Tibial nerve (tissue), 4 donors: ENCODE results near the gene OR2T6. TPM values are rescaled to one million over a fixed set of nuclear protein-coding genes. Genes with fewer than 3 reads are reported as not detected.
"Not testable (repeated sequence)": the region's sequence is repeated elsewhere in the genome, so short reads cannot be mapped to it uniquely, and the experiment has no call there.

Experiments
- DNase-seq, 2 donors: peaks; one replicate each; pipeline ENCODE4 v3.0.0-alpha.2; 2019; ENCODE audit warnings: low spot score in 2 of 2
- H3K27ac ChIP-seq, 4 donors: fragments of 200-600 bp; sonication (generic) in 3 of 4; one replicate each; pipeline ENCODE4 v1.5.1; 2017 to 2019; ENCODE audit warnings: mild to moderate bottlenecking in 1 of 4
- H3K27me3 ChIP-seq, 2 donors: fragments of 200-600 bp; sonication (generic) in 1 of 2; one replicate each; pipeline versions ENCODE4 v1.5.1 to v1.6.0; 2017 to 2019
- H3K36me3 ChIP-seq, 3 donors: fragments of 200-600 bp; sonication (generic); one replicate each; pipeline ENCODE4 v1.5.1; 2018 to 2019
- H3K4me1 ChIP-seq, 4 donors: fragments of 200-600 bp; sonication (generic) in 3 of 4; one replicate each; pipeline ENCODE4 v1.5.1; 2017 to 2019
- H3K4me3 ChIP-seq, 4 donors: fragments of 200-600 bp; sonication (generic) in 3 of 4; one replicate each; pipeline ENCODE4 v1.5.1; 2017 to 2019; ENCODE audit warnings: mild to moderate bottlenecking in 1 of 4, moderate library complexity in 1 of 4
- H3K9me3 ChIP-seq, 4 donors: fragments of 200-600 bp; sonication (generic) in 3 of 4; one replicate each; pipeline ENCODE4 v1.5.1; 2017 to 2019
- WGBS, 2 donors: methylation state at CpG; one replicate each; pipeline ENCODE4 v1.1.5; 2018; 5-methylcytosine and 5-hydroxymethylcytosine counted together
- total RNA-seq, 4 donors: library from RNA; depleted of rRNA; stranded (reverse); fragments of >200 nt; gene quantifications; one replicate each; pipeline ENCODE4 v1.1.0, GENCODE V29; 2016

The OR2T6 gene
- total RNA-seq, 4 donors from 2014 or later = not detected

DNA sequence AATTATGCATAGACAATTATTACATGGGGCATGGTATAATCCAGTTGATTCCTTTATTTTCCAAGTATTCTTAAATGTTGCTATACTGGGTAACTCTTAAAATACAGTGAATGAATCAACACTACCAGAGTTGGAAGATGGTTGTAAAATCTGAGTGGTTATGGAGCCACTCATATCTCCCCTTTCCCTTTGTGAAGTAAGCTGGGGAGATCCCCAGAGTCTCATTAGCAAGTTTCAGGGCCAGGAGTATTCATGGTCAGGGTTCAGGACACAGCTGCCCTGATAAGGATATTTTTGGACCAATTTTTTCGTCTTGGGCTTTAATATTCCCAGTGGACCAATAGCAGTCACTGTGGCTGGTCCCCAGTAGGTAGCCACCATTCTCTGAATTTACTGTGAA is 63.1 kb downstream of the OR2T6 start:
- not testable (repeated sequence) for H3K27ac ChIP-seq, H3K27me3 ChIP-seq, H3K9me3 ChIP-seq, H3K36me3 ChIP-seq, DNase-seq, H3K4me3 ChIP-seq, H3K4me1 ChIP-seq
- 36 to 50% methylated on average over 1 of the region's 1 CpG for WGBS, 2 donors

DNA sequence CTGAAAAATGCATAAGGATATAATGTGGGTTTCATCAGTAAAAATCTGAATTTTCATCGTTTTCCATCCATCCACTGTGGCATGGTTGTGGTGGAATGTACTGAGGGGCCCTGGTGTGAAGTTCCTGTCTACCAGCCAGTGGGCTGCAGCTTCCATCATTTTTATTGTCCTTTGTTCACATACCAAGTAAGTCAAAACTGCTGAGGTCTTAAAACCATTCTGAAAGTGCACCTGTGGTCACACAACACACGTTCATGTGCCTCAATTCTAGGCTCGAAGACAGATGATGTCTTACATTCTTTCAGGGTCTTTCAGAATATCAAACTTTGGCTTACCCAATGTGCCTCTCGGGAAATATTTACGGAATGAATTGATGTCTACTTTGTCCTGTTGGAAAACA is 63.7 kb downstream of the OR2T6 start:
- H3K27me3 ChIP-seq = not testable (repeated sequence)
- WGBS, 2 donors = 69 to 70% methylated on average over 5 of the region's 5 CpGs

More for the DNA sequence above, 63.7 kb downstream of the OR2T6 start:
- not testable (repeated sequence) for H3K4me3 ChIP-seq, H3K36me3 ChIP-seq, H3K9me3 ChIP-seq, H3K4me1 ChIP-seq, H3K27ac ChIP-seq, DNase-seq

Other genes starting within 250 kb of the OR2T6 start
- not detected for gene OR2M5, start 230.6 kb upstream of the OR2T6 start, total RNA-seq
- gene OR2M2, start 200.9 kb upstream of the OR2T6 start, total RNA-seq = not detected
- not detected for gene OR2M3, start 178.5 kb upstream of the OR2T6 start, total RNA-seq
- 1 to 10 TPM in 1 of 4 donors, under 1 TPM in 1, not detected in 2; under 0.01 to 2.6 TPM for gene OR2M4, start 144.3 kb upstream of the OR2T6 start, total RNA-seq
- 1 to 10 TPM in 2 of 4 donors, not detected in 2; 1.0 to 1.6 TPM for gene OR2T33, start 97.8 kb upstream of the OR2T6 start, total RNA-seq
- not detected for gene OR2T12, start 72.3 kb upstream of the OR2T6 start, total RNA-seq
- not detected for gene OR2M7, start 51.2 kb upstream of the OR2T6 start, total RNA-seq
- not detected for gene OR14C36, start 27.0 kb upstream of the OR2T6 start, total RNA-seq
- gene OR2T4, start 14.1 kb upstream of the OR2T6 start, total RNA-seq = not detected
- not detected for gene OR2T1, start 27.3 kb downstream of the OR2T6 start, total RNA-seq
- not detected for gene OR2T2, start 69.9 kb downstream of the OR2T6 start, total RNA-seq
- not detected for gene OR2T3, start 97.6 kb downstream of the OR2T6 start, total RNA-seq
- not detected for gene OR2T5, start 112.8 kb downstream of the OR2T6 start, total RNA-seq
- gene OR2G6, start 132.3 kb downstream of the OR2T6 start, total RNA-seq = not detected
- not detected for gene OR2T29, start 187.0 kb downstream of the OR2T6 start, total RNA-seq
- not detected for gene OR2T34, start 199.0 kb downstream of the OR2T6 start, total RNA-seq
- not detected for gene OR2T10, start 222.0 kb downstream of the OR2T6 start, total RNA-seq